Stimulated activated CD8-positive, alpha-beta memory T cell treated with anti-CD3 and anti-CD28 coated beads, Interleukin-15, amount 100 ng/mL, for 24 hours (primary cell): ENCODE results near the gene SLC30A3.

Source experiments
- DNase-seq: peaks from one replicate; pipeline ENCODE4 v3.0.0-alpha.2; 2020; ENCODE audit warnings: low read depth

The SLC30A3 gene

DNA sequence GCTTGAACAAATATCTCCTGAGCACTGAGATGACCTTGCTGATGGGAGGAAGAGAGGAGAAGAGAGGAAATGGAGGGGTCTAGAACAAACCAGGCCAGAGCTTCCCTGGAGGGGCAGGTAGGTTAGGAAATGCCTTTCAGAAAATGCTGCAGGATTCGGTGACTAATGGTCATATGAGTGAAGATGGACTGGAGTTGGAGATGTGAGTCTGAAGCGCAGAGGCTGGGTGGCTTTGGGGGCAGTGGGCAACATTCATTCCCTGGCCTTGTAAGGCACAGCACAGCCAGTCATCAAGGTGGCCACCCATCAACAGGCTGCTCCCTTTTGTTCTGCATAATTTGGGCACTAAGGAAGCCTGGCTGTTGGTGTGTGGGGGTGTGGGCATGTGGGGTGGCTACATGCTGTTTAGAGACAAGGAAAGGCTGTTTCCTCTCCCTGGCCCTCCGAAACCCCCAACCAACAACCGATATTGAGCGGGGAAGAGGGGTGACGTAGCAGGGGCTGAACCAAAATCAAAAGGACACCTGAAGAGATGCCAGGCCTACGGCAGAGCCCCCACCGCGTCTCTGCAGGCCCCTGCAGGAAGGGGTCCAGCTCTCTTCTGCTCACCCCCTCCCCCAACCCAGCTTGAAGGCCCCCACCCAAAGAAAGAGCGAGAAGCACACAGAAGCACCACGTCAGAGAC lies 1.5 kb downstream of the SLC30A3 start:
- no peak for DNase-seq

DNA sequence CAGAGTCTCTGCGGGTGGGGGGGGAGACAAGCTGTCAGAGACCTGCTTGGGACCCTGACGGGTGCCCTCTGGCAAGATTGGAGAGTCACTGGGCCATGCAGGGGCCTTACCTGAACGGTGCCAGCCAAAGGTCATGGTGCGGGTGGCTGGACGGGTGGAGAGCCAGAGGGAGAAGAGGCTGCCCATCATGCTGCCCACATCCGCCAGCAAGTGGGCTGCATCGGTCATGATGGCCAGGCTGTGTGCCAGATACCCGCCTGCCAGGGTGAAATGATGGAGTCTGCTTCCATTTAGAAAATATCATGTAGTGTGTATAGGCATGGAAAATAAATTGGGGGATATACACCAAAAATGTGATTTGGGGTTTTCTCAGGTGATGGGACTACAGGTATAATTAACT lies 4.8 kb downstream of the SLC30A3 start:
- DNase-seq: no peak

DNA sequence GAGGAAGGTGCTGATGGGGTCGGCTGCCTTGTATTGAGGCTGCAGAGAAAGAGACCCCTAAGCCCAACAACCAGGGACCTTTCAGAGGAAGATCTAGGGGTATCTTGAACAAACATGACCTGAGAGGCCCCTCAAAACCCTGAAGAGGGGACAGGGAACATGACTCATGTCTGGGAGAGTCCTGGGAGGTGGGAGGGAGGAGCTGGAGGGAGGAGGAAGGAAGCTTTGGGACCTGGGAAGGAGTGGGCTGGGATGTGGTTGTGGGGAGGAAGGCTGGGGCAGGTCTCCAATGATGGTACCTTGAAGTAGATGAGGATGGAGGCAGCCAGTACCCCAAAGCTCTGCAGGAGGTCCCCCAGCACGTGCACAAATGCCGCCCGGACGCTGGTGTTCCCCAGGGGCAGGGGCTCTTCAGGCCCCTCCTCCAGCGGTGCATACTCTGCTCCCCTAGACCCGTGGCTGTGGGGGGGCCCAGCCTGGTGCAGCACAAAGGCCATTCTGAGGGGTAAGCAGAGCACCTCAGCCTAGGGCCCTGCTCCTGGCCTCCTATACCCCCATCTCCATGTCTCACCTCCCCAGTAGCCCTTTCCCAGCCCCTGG lies 5.9 kb downstream of the SLC30A3 start:
- DNase-seq: no peak

DNA sequence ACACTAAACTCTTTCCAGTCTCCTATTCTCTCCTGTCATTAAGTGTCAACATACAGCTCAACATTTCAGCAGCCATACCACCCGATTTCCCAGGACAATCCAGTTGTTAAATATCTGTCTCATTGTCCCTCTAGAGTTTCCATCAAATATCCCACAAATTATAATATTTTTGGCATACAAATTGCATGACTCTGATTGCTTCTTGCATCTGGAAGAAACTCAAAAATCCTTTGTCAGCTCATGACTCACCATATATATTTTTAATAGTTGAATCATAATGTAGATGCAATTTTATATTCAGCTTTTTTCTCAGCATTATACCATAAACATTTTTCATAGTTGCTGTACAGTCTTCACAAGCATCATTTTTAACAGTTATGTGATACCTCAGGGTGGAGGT lies 7.2 kb downstream of the SLC30A3 start:
- DNase-seq: no peak

DNA sequence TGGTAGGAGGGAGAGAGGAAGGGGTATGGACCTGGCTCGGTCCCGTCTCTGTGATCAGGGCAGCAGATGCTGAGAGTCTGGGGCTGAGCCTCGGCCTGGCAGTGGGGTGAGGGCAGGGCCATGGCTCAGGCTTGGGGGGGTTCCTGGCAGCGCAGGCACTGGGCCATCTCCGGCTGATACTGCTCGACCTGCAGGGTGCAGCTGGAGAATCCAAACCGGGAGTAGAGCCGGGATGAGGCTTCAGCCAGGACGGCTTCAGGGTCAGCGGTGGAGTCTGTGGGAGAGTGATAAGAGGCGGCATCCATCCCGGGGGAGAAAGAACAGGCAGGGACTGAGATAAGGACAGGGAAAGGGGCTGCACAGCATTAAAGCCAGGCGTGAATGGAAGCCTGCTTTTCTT lies 7.7 kb downstream of the SLC30A3 start:
- no peak for DNase-seq

GRCh38 chr2:27251766-27252165 lies 11.1 kb downstream of the SLC30A3 start:
- DNase-seq: no peak

DNA sequence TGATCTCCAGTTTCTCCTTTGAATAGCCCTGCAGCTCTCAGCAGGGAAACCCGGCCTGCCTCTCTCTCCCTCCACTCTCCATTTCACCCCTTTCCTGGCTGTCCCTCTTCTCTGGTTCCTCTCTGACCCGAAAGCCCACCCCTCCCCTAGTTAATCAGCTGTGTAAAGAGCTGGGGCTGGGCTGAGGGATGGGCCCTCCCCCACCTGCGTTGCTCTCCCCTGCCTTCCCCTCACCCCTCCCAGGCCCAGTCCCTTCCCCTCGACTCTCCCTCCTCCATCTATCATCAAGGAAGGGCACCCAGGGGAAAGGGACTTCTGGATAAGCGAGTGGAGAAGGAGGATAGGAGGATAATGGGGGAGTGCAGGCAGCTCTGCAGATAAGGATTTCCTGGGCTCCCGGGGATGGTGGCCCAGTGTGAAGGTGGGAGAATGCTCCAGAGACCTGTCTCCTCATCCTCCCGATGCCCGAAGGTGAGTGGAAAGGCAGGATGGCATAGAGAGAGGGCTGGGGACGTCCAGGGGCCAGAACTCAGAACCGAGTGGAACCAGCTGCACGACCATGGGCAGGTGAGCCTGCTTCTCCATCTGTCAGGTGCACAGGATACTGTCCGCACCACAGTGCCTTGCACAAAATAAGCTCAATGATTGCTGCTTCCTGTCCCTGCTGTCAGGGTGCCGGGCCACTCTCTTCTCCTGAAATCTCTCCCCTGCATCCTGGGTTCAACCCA lies 12.0 kb downstream of the SLC30A3 start:
- no peak for DNase-seq

- DNase-seq: no peak
Observed at GRCh38 chr2:27249891-27250651, 12.8 kb downstream of the SLC30A3 start.

- no peak for DNase-seq
Observed at GRCh38 chr2:27249159-27249890, 13.5 kb downstream of the SLC30A3 start.

- DNase-seq: no peak
Observed at GRCh38 chr2:27247893-27248292, 15.0 kb downstream of the SLC30A3 start.

- DNase-seq: no peak
Observed at GRCh38 chr2:27245626-27246025, 17.2 kb downstream of the SLC30A3 start.

DNA sequence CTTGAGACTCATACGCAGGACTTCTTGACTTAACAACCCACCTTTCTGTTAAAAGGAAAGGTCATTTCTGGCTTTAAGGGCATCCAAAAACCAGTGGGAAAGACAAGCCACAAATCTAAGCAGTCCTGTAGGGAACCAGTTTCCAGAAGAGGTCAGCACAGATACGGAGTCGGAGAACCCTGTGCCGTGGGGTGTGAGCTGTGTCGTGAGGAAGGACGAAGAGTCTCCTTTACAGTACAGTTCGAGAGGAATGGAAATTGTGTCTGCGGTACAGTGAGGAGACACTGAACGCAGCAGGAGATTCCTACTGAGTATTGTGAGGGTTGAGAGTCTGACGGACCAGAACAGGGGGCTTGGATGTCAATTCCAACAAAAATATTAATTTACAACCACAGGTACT lies 17.7 kb downstream of the SLC30A3 start:
- DNase-seq: no peak

- no peak for DNase-seq
Observed at GRCh38 chr2:27243391-27244130, 19.3 kb downstream of the SLC30A3 start.

DNA sequence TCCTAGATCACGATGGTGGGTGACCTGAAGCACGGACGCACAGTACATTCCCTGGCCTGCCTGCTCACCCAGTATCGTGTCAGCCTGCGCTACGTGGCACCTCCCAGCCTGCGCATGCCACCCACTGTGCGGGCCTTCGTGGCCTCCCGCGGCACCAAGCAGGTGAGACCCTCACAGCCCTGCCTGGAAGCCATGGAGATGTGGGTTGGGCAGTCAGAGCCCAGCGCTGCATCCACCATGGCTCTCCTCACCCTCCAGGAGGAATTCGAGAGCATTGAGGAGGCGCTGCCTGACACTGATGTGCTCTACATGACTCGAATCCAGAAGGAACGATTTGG lies 20.3 kb downstream of the SLC30A3 start:
- no peak for DNase-seq

DNA sequence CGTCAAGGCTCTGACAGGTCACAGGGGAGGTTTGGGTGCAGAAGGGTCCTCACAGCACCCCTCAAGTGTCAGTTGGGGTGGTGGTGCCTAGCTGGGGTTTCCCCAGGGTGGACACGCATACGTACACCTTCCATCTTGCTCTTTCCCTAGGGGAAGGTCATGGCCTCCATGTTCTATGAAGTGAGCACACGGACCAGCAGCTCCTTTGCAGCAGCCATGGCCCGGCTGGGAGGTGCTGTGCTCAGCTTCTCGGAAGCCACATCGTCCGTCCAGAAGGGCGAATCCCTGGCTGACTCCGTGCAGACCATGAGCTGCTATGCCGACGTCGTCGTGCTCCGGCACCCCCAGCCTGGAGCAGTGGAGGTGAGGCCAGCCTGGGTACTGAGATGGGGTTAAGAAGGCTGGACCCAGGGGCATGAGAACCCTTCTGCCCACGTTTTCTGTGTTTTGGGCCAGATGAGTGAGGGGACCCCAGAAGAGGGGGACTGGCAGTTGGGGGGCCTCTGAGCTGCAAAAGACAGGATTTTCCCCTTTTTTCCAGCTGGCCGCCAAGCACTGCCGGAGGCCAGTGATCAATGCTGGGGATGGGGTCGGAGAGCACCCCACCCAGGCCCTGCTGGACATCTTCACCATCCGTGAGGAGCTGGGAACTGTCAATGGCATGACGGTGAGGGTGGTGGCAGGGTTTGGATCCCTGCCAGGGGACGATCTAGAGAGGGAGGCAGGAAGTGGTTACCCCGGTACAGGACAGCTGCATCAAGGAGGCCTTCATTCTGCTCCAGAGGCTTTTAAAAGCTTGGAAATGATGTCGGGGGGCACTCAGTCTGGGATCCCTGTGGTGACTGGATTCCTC lies 20.9 kb downstream of the SLC30A3 start:
- DNase-seq: no peak

DNA sequence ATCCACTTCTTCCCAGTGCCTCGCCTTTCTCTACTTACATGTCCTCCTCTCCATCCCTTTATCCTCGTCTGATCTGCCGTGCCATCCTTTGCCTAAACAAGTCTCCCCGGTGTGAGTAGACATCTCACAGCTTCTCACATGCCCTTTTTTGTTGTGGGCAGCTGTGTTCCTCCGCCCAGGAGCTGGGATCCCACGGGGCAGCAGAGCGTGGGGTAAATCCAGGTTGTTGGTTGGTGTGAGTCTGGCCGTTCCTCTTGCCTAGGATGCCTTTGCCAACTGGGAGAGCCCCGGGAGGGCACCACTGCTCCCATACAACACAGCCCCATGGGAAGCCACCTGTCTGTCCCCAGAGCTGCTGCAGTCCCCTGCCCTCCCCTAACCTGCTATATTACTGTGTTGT lies 22.4 kb downstream of the SLC30A3 start:
- DNase-seq: no peak

DNA sequence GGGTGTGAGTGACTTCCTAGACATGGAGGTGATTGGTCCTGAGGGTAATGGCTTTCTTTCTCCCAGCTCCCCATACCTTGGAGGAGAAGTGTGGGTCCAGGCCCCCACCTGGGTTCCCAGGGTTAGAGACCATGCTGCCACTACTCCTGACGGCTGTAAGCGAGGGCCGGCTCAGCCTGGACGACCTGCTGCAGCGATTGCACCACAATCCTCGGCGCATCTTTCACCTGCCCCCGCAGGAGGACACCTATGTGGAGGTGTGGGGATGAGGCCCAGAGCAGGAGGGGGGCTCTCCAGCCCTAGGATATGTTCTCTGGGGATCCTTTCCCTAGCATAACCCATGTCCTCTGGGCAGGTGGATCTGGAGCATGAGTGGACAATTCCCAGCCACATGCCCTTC lies 23.9 kb downstream of the SLC30A3 start:
- DNase-seq: no peak

GRCh38 chr2:27237341-27237945 lies 25.4 kb downstream of the SLC30A3 start:
- no peak for DNase-seq

GRCh38 chr2:27236626-27237025 lies 26.2 kb downstream of the SLC30A3 start:
- DNase-seq: no peak

DNA sequence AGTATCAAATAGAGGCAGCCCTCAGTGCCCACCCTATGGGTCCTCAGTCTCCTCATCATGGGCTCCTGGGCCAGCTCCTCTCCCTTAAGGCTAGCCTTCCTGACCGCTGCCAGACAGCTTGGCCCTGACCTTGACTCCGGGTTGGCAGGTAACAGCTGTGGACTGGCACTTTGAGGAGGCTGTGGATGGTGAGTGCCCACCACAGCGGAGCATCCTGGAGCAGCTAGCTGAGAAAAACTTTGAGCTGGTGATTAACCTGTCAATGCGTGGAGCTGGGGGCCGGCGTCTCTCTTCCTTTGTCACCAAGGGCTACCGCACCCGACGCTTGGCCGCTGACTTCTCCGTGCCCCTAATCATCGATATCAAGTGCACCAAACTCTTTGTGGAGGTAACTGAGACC lies 26.7 kb downstream of the SLC30A3 start:
- no peak for DNase-seq
